Measurements from ENCODE around the gene KBTBD8. TPM values are rescaled to one million over a fixed set of nuclear protein-coding genes. Genes with fewer than 3 reads are reported as not detected.

KBTBD8 gene
- total and polyA plus RNA-seq, 2 donors (not counting 1 experiment from before 2014, with no cell fraction given), result 27.6 to 31.6 TPM

DNA sequence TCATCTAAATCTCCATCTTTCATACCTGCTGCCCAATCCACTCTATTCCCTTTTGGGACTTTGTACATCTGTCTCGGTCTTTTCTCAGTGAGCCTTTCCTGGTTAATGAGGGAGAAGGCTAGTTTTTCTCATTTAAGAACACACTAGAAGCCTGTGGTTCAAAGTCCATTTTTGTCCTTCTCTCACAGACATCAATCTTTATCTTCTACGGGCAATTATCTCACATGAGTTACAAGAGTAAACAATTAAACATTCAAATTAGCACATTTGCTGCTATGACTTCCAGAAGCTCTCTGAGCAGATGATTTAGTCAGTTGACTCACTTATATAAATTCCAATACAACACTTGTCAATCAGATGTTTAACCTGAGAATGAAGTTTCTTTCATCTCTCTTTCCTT lies 49.3 kb upstream of the KBTBD8 start:
- CTCF ChIA-PET, result no interaction called here
- no peak overlapping the region for H3K4me3 Mint-ChIP-seq
- Histone ChIP-seq H3K27ac (ENCODE audit: low read length in 2 of 2) (no peak overlapping the region), H3K9ac (ENCODE audit: low read length) (no peak overlapping the region), H3K4me2 (replicated peaks; ENCODE audit: low read depth, low read length, poor library complexity, severe bottlenecking) (no peak overlapping the region), H3K27me3 (replicated peaks in 1 of 4; ENCODE audit: control extremely low read depth in 1 of 4, control insufficient read depth in 3 of 4, insufficient read depth in 4 of 4, low read length in 3 of 4) (peaks cover 0 to 2% (median 0%) of the 10 kb centered on the region in 4 experiments), H3K9me3 (ENCODE audit: control extremely low read depth in 1 of 3, control insufficient read depth in 2 of 3, insufficient read depth in 1 of 3, low read length in 2 of 3) (no peaks in the 10 kb centered on the region), H2AFZ (ENCODE audit: insufficient read depth, low read depth, low read length, poor library complexity, severe bottlenecking) (no peak overlapping the region), H3K79me2 (ENCODE audit: control insufficient read depth, insufficient read depth, low read length) (no peaks in the 10 kb centered on the region), H3K4me3 (ENCODE audit: control extremely low read depth in 1 of 5, extremely low read depth in 1 of 5, insufficient read depth in 1 of 5, low read depth in 2 of 5, low read length in 4 of 5) (no peak overlapping the region), H4K20me1 (ENCODE audit: control insufficient read depth, insufficient read depth, low read length, poor library complexity, severe bottlenecking) (no peaks in the 10 kb centered on the region), H3K4me1 (ENCODE audit: control insufficient read depth in 2 of 2, insufficient read depth in 2 of 2, low read length in 2 of 2) (no peaks in the 10 kb centered on the region), H3K36me3 (replicated peaks in 1 of 2; ENCODE audit: control extremely low read depth in 1 of 2, control insufficient read depth in 1 of 2, extremely low read depth in 1 of 2, insufficient read depth in 2 of 2, low read length in 1 of 2) (no peaks in the 10 kb centered on the region)
- H3K27ac Mint-ChIP-seq, result no peak overlapping the region
- TF ChIP-seq CTCF (IDR thresholded peaks at IDR 0.05) (no peak), EZH2 (IDR thresholded peaks at IDR 0.05; ENCODE audit: borderline replicate concordance, insufficient read depth, low read depth, low read length, poor library complexity, severe bottlenecking) (no peak)
- H3K4me1 Mint-ChIP-seq, result no peaks in the 10 kb centered on the region
- DNase-seq (no peak), ATAC-seq (ENCODE audit: low read depth) (no peak)
- 100% methylated on average over 1 of the region's 2 CpGs for WGBS (ENCODE audit: insufficient coverage)
- H3K9me3 Mint-ChIP-seq (ENCODE audit: insufficient read depth), result no peaks in the 10 kb centered on the region
- intact Hi-C loops (cut with micrococcal nuclease), result no loop called here
- peaks cover 2% of the 10 kb centered on the region for H3K27me3 Mint-ChIP-seq
- POLR2A ChIA-PET, result no interaction called here

- Histone ChIP-seq H3K9ac (ENCODE audit: low read length) (no peak overlapping the region), H3K36me3 (replicated peaks in 1 of 2; ENCODE audit: control extremely low read depth in 1 of 2, control insufficient read depth in 1 of 2, extremely low read depth in 1 of 2, insufficient read depth in 2 of 2, low read length in 1 of 2) (no peaks in the 10 kb centered on the region), H3K27me3 (replicated peaks in 1 of 4; ENCODE audit: control extremely low read depth in 1 of 4, control insufficient read depth in 3 of 4, insufficient read depth in 4 of 4, low read length in 3 of 4) (peaks cover 0 to 2% (median 0%) of the 10 kb centered on the region in 4 experiments), H3K79me2 (ENCODE audit: control insufficient read depth, insufficient read depth, low read length) (no peaks in the 10 kb centered on the region), H3K4me1 (ENCODE audit: control insufficient read depth in 2 of 2, insufficient read depth in 2 of 2, low read length in 2 of 2) (no peaks in the 10 kb centered on the region), H3K9me3 (ENCODE audit: control extremely low read depth in 1 of 3, control insufficient read depth in 2 of 3, insufficient read depth in 1 of 3, low read length in 2 of 3) (no peaks in the 10 kb centered on the region), H3K4me2 (replicated peaks; ENCODE audit: low read depth, low read length, poor library complexity, severe bottlenecking) (no peak overlapping the region), H3K4me3 (ENCODE audit: control extremely low read depth in 1 of 5, extremely low read depth in 1 of 5, insufficient read depth in 1 of 5, low read depth in 2 of 5, low read length in 4 of 5) (no peak overlapping the region), H4K20me1 (ENCODE audit: control insufficient read depth, insufficient read depth, low read length, poor library complexity, severe bottlenecking) (no peaks in the 10 kb centered on the region), H3K27ac (ENCODE audit: low read length in 2 of 2) (no peak overlapping the region), H2AFZ (ENCODE audit: insufficient read depth, low read depth, low read length, poor library complexity, severe bottlenecking) (no peak overlapping the region)
- intact Hi-C loops (cut with micrococcal nuclease), result no loop called here
- TF ChIP-seq CTCF (IDR thresholded peaks at IDR 0.05) (no peak), EZH2 (IDR thresholded peaks at IDR 0.05; ENCODE audit: borderline replicate concordance, insufficient read depth, low read depth, low read length, poor library complexity, severe bottlenecking) (no peak)
- H3K9me3 Mint-ChIP-seq (ENCODE audit: insufficient read depth), result no peaks in the 10 kb centered on the region
- WGBS (ENCODE audit: insufficient coverage), result 97% methylated on average over 2 of the region's 3 CpGs
- CTCF ChIA-PET, result no interaction called here
- H3K4me3 Mint-ChIP-seq, result no peak overlapping the region
- DNase-seq, result no peak
- no peaks in the 10 kb centered on the region for H3K27me3 Mint-ChIP-seq
- H3K27ac Mint-ChIP-seq, result no peak overlapping the region
- H3K4me1 Mint-ChIP-seq, result no peaks in the 10 kb centered on the region
- no peak for ATAC-seq (ENCODE audit: low read depth)
- POLR2A ChIA-PET, result no interaction called here
Measured at GRCh38 chr3:66949898-66950297, 48.2 kb upstream of the KBTBD8 start.
